GM19239 (cell line): ENCODE data around the gene PRRC2C.

Experiments used
- DNase-seq: peaks from one replicate; pipeline ENCODE4 v3.0.0; 2011; ENCODE audit warnings: low spot score; ENCODE audit not compliant: insufficient read length
- FAIRE-seq: peaks from 2 replicates; lab custom pipeline; 2011; peaks lifted over from hg19 to GRCh38; lab: Jason Lieb, UNC

PRRC2C gene

DNA sequence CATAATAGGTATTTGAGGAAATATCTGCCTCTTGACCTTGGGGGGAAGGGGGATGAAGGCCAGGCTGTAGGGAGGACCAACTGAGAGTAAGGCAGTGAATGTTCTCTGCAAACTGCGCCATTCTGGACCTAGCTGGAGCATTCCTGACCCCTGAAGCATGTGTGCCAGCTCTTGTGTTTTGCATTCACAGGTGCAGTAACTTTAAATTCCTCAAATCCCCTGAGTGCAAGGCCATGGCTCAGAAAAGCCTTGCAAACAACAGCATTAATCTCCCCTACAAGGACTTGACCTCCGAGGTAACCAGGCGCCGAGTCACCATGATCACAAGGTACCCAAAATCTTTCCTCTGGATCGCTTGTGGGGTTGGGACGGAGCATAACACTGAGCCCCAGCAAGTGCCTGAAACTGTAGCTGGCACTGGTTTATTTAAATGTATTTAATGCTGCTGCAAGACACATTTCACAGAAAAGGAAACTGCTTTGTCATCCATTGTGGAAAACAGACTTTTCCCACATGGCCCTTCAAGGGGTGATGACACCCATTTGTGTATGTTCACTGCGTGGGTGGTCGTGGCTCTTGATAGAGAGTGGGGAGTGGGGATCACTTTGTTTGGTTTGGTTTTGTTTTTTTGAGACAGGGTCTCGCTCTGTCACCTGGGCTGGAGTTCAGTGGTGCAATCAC is 138.5 kb downstream of the PRRC2C start:
- DNase-seq = no peak
- FAIRE-seq = no peak

DNA sequence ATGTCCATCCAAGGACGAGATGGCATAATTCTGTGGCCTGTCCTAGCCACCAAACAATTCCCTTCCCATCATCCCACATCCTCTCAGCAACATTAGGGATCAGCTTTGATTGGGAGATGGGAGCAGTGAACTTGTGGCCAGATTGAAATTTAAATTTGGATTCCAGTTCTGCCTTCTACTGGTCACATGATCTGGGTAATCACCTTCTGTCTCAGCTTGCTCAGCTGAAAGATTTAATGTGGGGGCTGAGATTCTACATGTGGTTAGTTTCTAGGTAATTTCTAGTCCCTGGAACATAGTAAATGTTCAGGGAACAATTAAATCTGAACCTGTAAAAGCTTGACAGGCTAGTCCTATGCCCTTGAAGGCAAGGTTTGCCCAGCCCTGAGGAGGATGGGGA is 139.9 kb downstream of the PRRC2C start:
- FAIRE-seq (no peak), DNase-seq (no peak)

DNA sequence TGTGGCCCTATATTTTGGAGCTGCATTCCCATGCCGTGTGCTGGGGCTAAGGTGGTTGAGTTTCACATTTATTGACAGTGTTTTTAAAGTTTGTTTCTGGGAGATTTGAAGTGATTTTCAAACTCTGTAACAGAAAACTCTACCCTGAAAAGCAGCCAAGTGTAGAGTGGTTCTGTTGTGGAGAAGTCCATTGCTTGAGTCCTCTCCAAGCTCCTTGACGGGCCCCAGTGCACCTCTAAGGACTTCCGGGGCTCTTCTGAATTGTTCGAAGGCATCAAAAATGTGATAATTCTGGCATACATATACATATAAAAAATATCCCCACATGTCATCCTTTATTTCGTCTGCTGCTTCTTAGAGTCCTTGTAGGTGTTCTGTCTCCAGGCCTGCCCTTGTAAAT is 141.7 kb downstream of the PRRC2C start:
- no peak for DNase-seq
- no peak for FAIRE-seq

DNA sequence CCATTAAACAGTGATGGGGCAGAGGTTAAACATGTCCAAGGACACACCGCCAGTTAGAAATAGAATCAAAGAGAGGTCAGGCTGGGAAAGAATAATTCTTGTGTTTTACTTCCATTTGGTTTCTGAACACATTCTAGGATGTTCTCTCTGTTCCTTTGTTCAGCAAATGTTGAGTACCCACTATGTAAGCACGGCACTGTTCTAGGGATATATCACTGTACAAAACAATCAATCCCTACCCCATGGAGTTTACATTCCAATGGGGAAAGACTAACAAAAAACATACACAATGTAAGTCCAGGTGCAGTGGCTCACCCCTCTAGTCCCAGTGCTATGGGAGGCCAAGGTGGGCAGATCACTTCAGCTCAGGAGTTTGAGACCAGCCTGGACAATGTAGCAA is 142.9 kb downstream of the PRRC2C start:
- no peak for FAIRE-seq
- no peak for DNase-seq

DNA sequence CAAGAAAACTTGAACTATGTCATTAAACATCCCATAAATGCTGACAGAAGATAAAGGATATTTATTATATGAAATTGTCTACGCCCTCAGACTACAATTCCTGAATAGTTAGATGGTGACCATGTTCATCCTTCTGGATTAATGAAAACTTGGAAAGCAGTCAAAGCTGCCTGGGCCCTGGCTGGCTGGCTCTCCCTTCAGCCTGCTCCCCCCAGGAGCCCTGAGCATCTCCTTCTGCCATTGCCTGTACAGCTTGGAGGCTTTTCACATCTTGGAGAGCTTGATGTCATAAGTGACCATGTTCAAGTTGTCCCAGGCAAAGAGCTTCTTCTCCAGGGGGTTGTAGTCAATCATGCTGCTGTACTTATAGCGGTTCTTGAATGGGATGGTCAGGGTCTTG is 150.3 kb downstream of the PRRC2C start:
- FAIRE-seq = no peak
- no peak for DNase-seq

DNA sequence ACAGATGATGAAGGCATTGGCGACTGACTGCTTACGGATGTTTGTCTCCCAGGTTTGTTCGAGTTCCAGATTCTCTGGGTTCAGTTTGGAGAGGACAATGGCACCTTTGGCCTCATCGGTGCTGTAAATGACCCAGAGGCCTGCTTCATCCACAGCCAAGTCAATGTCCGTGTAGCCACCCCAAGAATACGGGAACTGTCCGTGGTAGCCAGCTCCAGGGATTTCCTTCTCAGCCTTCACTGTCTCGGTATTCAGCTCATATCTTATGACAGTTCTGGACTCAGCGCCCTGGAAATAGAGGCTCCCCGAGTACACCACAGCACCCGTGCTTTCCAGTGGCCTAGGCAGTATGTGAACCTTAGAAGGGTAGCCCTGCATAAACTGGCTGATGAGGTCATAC is 150.8 kb downstream of the PRRC2C start:
- no peak for FAIRE-seq
- no peak for DNase-seq

DNA sequence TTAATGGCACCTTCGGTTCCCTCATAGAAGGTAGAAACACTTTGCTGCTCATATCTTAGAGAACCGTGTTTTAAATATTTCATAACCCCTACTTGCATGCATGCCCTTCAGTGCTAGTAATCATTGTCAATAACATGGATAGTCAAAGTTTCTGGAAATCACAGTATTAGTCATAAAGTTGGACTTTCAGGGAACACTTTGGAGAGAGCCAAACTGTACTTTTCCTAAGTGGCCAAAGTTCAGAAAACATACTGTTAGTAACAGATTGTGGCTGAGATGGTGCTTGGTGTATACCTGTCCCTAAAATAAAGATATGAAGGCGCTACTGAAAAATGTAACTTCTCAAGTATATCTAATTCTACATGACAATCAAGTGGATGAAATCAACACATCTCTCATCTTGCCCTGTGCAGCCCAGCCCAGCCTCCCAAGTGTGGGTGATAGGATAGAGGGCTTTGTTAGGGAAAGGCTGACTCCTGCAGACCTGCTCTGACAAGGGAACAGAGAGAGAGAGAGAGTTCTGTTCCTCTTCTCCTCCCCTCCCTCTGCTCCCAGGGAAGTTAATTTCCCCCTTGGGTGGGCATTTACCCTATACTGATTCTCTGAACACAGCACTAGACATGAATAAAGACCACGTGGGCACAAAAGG is 152.7 kb downstream of the PRRC2C start:
- FAIRE-seq = no peak
- DNase-seq = no peak

DNA sequence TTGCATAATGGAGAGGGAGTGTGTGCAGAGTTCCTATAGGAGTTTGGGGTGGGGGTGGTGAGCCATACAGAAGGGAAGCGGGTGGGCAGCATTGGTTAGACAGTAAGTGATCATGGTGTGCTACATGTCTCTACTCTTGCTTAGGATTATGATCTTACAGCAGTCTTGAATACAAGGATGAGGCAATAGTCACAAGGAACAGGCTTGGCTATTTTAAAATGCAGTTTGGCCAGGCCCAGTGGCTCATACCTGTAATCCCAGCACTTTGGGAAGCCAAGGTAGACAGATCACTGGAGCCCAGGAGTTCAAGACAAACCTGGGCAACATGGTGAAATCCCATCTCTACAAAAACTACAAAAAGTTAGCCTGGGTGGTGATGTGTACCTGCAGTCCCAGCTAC is 154.9 kb downstream of the PRRC2C start:
- no peak for FAIRE-seq
- no peak for DNase-seq

DNA sequence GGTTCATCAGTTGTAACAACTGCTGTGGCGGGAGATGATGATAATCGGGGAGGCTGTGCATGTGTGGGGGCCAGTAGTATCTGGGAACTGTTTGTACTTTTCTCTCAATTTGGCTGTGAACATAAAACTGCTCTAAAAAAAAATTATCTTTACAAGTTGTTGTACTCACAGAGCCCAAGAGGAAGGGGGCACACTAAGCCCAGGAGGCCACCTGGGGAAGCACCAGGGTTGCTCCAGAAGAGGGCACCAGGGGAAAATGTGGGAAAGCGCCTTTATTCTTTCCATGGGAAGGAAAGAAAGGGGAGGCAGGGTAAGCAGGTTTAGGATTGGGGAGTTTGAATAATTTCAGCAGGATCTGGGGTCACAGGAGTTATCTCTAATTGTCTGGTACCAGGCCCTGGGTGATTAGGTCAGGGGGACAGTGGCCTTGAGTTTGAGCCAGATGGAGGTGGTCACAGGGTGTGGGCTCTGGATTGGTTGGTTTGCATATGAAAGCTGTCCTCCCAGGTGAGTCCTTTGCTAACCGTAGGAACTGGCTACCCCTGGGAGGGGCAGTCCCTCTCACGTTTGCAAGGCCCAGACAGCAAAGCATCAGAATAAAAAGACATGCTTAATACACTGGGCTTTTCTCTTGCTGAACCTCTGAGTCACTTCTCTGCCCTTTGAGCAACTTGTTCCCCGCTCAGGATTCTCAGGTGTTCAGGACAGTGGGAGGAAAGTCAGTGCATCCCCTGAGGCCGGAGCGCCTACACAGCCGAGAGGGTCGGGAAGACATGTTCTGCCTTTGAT is 155.9 kb downstream of the PRRC2C start:
- no peak for DNase-seq

DNA sequence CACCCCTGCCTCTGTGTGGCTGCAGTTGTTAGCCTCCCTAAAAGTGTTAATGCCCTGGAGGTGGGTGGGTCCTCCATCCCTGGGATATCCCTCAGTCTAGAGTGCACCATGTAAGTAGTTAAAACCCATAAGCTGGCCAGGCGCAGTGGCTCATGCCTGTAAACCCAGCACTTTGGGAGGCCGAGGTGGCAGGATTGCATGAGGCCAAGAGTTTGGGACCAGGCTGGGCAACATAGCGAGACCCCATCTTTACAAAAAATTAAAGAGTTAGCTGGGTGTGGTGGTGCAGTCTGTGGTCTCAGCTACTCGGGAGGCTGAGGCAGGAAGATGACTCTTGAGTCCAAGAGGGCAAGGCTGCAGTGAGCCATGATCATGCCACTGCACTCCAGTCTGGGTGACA is 156.9 kb downstream of the PRRC2C start:
- DNase-seq (no peak), FAIRE-seq (no peak)

More for the DNA sequence above, 155.9 kb downstream of the PRRC2C start:
- FAIRE-seq = no peak
